Left ventricle myocardium superior (tissue), 1 donor: ENCODE data around the gene AUTS2. TPM values are rescaled to one million over a fixed set of nuclear protein-coding genes. Genes with fewer than 3 reads are reported as not detected.

ENCODE experiments used
- ATAC-seq: fragments of 200-7000 bp; cut with Tn5 transposase; one replicate; pipeline ENCODE4 v1.9.1; 2020; ENCODE audit warnings: mild to moderate bottlenecking, moderate library complexity
- DNase-seq: peaks from one replicate; pipeline ENCODE4 v3.0.0-alpha.2; 2020
- intact Hi-C: fragments of 100-400 bp; cut with micrococcal nuclease; formaldehyde crosslinking; loops from one replicate; pipeline ENCODE4 v1.11.0; 2022
- total RNA-seq: library from RNA; stranded (reverse); fragmentation: NEBNext Ultra II Directional; extraction: Animal tissue kit (Norgen Biotek cat#: 25700); gene quantifications from one replicate; pipeline ENCODE4 v1.2.1, GENCODE V29; 2021
- donor health status: DM: no; HTN: yes; CAD: no; lungs with severe emphysema.

The AUTS2 gene
- total RNA-seq, 1 donor from 2014 or later: 7.9 TPM

DNA sequence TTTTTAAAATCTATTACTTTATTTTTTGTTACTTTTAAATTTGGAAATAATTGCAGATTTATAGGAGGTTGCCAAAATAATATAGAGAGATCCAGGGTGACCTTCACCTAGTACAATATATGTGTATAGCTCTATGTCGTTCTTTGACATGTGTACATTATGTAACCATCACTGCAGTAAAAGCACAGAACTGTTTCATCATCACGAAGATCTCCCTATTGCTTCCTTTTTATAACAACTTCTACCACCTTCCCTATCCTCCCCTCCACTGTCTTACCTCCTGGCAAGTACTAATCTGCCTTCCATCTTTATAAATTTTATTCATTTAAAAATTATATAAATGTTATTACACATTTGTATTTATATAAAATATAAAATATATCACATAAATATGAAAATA lies 251.0 kb downstream of the AUTS2 start:
- intact Hi-C loops: no loop called here
- ATAC-seq (no peak), DNase-seq (no peak)

DNA sequence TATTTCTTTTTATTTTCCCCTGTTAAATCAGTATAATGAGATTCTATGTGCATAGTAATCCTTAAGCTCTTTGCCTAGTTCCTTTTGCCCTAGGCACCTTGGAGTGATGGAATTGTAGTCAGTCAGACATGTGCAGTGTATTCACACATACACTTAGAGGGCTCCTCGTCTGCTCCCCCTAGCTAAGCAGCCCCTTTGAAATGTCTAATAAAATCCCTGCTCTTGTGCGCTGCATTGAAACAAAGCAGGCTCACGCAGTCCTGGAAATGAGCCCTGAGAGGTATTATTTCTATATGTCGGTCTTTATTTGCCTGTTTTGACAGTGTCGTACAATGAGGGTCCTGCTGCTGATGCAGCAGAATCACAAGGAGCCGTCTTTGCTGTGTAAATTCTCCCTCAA lies 258.7 kb downstream of the AUTS2 start:
- intact Hi-C loops: no loop called here

DNA sequence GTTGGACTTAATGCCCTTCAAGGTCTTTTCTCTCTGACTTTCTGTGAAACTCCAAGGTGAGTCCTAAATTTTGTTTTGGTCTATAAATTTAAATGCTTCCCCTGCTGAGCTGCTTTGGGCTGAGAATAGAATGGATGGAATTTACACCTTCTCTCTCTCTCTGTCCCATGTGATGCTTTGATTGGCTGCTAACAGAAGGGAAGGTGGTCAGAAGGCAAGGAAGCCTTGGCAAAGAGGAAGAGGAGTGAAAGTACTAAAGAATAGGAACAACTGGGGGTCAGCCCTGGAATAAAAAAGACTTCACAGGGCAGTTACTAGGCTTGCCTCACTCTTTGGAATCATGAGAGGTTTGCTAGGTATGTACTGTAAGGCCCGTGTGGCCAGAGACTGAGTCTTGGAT lies 260.2 kb downstream of the AUTS2 start:
- ATAC-seq (no peak), DNase-seq (no peak)
- intact Hi-C loops: no loop called here

More for the DNA sequence above, 258.7 kb downstream of the AUTS2 start:
- no peak for ATAC-seq
- no peak for DNase-seq

DNA sequence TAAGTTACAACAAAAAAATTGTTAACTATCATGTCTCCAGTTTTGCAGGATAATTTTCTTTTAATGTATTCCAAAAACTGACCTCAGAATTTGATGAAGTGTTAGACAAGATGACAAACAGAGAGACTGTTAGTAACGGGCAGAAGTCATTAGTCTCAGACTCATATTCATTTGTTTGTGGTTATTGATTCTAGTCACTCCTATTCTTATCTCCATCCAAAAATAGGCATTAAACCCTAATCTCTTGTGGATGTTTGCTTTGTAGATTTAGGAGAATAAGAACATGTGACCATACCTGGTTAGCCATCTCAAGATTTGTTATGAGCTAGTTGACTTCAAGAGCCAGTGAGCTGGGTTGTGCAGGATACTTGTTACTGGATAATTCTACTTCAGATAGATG lies 261.1 kb downstream of the AUTS2 start:
- ATAC-seq: no peak
- intact Hi-C loops: no loop called here
- no peak for DNase-seq

DNA sequence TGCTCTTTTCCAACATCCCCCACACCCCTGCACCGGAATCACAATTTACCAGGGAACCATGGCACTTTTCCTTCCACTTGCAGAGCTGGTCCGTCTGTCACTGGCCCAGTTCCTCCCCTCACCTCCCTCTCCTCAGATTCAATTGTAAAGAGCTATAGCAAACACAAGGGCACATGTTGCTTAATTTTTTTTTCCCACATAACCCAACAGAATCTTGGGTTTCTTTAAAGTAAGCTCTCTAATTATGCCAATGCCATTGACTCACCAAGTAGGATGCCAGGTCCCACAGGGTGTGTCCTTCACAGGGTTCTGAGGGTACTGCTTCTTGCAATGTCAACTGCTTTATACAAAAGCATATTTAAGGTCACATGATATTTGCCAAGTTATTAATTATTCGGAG lies 262.2 kb downstream of the AUTS2 start:
- DNase-seq (no peak), ATAC-seq (no peak)
- intact Hi-C loops: no loop called here

DNA sequence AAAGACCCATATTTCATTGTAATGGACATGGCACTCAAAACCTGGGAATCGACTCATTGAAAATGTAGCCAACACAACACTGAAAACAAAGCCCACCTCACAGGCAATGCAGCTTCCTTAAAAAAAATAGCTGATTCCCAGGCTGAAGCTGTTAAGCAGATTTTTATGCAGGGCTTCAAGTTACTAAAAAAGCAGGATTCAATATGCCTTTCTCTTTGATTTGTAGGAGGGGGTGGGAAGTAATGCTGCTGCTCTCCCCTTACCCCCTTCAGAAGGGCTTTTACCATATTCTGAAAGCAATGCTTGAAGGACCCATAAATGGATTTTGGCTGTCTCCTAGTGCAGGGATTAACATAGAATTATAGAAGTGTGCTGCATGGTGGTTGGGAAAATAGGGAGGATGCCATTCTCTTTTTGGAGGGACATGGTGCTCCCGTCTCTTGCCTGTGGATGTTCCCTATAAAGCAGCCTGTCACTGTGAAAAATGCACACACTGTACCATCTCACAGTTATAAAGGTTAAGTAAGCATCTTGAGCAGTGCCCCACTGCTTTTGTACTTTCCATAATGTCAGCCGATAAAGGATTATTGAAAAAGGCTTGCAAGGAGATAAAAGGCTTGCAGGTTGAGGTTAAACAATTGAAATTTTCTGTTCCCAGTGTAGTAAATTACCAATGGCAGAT lies 262.8 kb downstream of the AUTS2 start:
- intact Hi-C loops: no loop called here

DNA sequence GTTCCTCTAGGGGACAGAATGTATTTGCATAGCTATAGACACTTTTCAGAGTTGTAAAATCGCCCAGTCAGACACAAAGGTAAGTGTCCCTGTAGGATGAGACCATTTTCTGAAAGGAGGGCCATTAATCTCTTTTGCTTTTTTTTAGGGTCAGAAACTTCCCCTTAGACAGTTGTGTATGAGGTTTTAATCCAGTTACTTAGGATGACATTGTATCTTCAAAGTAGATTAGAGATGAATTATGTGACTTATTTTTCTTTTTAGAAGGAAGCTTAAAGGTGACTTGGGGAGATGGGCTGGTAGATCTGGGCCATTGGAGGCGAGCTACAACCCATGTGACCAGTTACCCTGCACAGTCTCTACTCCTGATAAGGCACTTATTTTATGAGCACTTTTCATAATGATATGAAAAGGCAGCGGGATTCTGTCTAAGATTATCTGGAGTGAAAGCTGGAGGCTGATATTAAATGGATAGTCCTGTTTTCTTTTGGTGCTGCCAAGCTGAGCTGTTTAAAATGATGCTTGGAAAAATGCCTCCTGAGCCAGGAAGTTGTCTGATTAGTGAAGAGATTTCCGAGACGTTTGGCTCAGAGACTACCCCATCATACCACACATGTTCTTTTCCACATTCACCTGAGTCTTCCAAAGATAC lies 264.3 kb downstream of the AUTS2 start:
- ATAC-seq (no peak), DNase-seq (no peak)
- intact Hi-C loops: no loop called here

More for the DNA sequence above, 262.8 kb downstream of the AUTS2 start:
- DNase-seq: no peak
- ATAC-seq: no peak

DNA sequence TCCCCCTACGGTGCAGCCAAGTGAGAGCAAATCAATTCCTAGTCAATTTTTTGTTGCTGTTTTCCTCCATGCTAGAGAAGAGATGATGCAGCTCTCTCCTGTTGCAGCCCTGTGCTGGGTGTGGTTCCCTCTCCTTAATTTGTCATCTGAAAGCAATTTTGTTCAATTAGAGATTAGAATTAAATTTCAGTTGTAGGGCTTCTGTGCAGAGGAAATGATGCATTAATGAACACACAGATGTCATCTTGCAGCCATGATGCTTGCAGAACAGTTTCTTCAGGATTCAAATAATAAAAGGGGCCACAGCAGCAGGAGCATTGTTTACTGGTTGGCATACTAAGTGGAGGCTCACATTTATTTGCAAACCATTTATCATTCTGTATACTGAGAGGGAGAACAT lies 266.0 kb downstream of the AUTS2 start:
- intact Hi-C loops: no loop called here

DNA sequence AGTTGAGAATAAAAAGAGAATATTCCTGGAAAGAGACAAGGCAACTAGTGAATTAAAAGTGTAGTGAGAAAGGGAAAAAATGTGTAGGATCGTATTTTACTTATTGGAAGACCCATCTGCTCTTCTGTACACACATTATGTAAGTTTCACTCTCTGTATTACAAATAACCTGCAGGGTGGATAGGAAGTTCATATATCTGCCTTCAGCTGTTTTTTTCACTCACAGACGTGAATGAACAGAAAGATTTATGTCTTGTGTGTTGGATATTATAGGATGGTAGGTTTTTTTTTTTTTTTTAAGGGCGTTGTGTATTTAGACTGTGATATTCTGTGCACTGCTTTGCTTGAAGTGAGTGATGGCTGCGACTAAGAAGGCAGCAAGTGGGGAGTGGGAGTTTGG lies 266.5 kb downstream of the AUTS2 start:
- ATAC-seq: no peak
- intact Hi-C loops: no loop called here
- no peak for DNase-seq

More for the DNA sequence above, 266.0 kb downstream of the AUTS2 start:
- no peak for ATAC-seq
- no peak for DNase-seq

DNA sequence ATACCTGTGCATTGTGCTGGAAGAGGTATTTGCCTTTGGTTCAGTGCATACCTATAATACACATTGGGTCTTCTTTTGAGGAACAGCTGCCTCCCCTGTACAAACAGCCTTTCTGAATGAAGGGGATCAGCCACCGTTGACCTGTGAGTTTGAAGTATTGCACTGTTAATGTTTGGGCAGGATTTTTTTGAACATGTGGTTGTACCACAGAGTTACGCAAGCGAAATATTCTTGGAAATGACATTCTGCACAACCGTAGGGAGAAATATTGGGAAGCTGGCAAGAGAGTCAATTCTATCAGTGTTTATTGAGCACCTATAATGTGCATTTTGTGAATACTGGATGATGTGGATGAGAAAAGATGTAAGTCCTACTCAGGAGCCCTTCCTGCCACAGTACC lies 270.6 kb downstream of the AUTS2 start:
- DNase-seq: no peak

DNA sequence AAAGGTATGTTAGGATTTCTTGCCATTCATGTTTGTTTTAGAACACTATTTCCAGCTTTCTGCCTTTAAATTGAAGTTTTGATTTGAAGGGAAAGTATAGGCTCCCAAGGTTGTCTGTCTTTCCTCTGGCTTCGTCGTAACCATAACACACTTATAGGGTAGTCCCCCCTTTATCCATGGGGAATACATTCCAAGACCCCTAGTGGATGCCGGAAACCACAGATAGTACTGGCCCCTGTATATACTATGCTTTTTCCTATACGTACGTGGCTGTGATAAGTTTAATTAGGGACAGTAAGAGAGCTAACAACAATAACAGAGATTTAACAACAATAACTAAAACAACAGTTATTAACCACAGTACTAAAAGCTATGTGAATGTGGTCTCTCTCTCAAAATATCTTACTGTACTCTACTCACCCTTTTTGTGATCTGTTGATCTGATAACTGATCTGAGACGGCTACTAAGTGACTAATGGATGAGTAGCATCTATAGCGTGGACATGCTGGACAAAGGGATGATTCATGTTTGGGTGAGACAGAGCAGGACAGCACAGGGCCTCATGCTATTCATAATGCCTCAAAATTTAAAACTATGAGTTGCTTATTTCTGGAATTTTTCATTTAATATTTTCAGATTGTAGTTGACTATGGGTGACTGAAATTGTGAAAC lies 273.1 kb downstream of the AUTS2 start:
- peak; percentile 39 for ATAC-seq
- intact Hi-C loops: no loop called here
- DNase-seq: no peak

More for the DNA sequence above, 270.6 kb downstream of the AUTS2 start:
- no peak for ATAC-seq
- intact Hi-C loops: no loop called here

DNA sequence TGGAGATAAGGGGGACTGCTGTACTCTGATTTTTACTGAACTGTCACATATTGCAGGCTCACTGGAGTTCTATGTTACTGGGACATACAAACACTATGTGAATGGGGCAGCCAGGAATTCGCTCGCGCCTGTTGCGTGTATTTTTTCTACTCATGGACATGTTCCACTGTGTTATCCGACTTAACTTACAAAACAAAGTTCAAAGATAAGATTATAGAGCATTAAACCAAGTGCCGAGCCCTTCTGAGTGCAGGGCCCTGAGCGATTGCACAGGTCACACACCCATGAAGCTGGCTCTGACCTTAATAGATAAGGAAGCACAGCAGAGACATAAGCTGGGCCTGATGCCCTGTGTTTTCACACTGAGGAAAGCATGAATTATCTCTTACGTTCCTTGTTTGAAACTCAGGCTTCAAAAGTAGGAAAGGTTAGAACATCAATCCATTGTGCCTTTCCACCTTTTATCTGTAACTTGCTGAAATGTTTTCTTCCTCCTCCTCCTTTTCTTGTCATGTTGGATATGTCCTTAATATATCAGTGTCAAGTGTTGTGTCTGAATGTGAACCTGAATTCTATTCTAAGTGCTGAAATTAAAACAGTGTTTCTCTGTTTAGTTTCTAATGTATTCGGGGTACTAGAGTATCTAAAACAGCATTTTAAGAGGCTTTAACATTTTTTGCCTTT lies 273.8 kb downstream of the AUTS2 start:
- DNase-seq (peak; percentile 32), ATAC-seq (peak; percentile 92)
- intact Hi-C loops: no loop called here

DNA sequence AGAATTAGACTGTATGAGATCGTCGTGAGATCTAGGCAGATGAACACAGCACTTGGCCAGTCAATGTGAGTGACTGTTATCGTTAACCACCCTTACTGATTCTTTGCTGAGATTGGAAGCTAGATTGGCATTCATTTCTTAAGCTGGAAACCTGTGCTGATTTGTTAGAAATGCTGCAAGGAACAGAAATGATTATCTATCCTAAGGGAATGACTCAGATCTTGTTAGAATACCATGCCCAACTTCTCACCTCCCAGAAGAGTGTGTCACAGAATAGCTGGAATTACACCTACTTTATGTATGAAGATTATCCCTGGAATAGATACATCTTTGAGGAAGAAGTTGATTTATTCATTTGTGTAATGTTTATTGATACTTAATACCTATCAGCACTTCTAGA lies 275.2 kb downstream of the AUTS2 start:
- intact Hi-C loops: no loop called here
- no peak for DNase-seq
- ATAC-seq: no peak

DNA sequence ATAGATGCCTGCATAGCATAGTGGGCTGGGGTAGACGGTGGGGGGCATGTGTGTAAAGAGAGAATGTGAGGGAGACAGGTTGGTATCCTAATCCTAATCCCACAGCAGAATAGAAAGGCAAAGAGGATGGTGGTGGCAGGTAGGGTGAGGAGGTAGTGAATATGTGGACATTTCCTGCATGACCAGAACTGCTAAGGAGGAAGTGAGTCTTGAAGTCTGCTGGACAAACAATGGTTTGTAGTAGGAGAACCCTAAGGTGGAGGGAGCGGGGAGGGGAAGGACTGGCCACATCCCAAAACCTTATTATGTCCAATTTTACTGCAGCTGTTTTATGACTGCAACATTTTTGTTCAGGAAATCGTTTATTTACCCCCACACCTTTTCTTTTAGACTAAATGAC lies 279.7 kb downstream of the AUTS2 start:
- no peak for ATAC-seq
- no peak for DNase-seq
- intact Hi-C loops: no loop called here

DNA sequence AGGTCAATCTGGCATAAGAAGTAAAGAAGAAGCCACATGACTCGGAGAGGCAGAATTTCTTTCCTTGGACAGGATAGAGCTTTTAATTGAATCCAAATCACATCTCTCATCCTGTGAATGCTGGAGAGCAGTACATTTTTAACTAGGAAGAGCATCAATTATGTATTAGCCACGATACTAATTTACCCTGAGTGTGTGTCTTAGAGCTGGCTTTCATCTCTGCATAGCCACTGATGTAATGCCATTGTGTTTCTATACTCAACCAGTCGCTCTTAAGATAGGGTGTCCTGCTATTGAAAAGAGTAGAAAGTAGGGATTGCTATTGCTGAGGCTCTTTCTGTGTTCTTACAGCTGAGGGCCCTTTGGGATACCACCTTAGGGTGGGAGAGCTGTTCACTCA lies 280.3 kb downstream of the AUTS2 start:
- ATAC-seq: no peak

DNA sequence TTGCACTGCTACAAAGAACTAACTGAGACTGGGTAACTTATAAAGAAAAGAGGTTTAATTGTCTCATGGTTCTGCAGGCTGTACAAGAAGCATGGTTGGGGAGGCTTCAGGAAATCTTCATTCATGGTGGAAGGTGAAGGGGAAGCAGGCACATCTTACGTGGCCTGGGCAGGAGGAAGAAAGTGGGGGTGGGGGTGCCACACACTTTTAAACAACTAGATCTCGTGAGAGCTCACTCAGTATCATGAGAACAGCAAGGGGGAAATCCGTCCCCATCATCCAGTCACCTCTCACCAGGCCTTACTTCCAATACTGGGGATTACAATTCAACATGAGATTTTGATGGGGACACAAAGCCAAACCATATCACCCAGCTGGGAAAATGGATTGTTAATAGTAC lies 281.7 kb downstream of the AUTS2 start:
- intact Hi-C loops: no loop called here
- DNase-seq (no peak), ATAC-seq (no peak)

More for the DNA sequence above, 280.3 kb downstream of the AUTS2 start:
- intact Hi-C loops: no loop called here
- DNase-seq: no peak

DNA sequence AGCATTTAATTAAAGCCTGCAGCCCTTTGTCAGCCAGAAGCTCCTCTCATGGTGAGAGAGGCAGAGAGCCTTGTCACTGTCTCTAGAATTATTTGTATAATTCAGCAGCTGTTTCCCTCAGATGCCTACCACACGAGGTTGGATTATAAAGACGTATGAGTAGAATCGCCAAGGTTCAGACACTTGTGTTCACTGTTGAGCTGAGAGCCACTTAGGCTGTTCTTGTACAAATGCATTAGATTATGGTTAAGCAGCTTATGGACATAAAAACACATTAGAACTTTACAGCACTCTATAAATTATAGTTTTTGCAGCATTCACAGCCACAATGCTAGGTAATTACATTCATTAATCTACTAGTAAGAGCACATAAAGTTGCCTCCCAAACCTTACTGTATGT lies 282.6 kb downstream of the AUTS2 start:
- intact Hi-C loops: no loop called here
- no peak for DNase-seq
- ATAC-seq: no peak

DNA sequence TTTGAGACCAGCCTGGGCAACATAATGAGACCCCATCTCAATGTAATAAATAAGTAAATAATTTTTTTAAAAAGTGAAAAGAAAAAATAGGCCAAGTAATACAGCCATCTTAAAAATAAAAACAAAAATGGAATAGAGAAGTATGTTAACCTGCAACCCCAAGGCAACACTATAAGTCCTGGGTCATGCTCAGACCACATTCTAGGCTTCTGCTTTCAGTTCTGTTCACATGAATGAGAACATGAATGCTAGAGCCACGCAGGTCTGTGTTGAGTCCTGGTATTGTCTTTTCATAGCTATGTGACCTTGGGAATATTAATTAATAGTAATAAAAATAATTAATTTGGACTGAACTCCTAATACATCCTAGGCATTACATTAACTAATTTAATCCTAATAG lies 284.0 kb downstream of the AUTS2 start:
- DNase-seq: no peak
- no peak for ATAC-seq
- intact Hi-C loops: no loop called here

DNA sequence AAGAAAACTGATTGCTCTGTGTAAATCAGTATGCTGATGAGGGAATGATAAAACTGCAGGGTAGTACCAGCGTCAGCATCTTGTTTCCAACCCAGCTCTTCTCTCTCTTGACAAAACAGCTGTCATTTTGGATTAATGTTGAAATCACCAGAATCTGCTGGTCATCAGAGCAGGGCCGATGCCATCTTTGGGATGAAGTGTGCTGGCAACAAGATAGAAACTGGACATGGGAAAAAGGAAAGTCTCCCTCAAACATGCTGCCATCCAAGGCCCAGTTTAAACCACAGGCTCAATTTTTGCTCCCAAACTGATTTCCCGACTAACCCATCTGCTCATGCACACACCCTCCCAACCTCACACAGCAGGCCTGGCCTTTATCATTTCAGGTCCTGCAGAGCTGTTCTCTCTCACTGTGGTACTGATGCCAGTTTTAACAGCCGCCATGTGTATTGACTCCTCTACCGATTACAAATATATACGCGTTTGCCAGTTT lies 285.2 kb downstream of the AUTS2 start:
- no peak for DNase-seq
- intact Hi-C loops: no loop called here

DNA sequence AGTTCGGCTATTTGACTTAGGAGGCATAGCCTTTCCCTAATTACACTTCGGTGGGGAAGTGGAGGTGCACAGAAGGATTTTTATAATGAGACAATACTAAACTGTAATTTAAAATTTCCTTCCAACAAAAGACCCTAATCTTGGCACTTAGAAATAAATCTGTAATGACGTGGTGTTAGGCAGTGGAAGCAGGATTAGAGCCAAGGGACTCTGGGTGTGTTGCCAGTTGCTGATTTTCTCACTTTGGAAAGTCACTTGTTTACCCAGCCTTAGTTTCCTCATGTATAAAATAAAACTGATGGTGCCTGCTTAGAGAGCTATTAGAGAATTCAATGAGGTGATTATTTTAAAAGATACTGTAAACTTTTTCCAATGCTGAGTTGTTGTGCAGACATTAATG lies 287.2 kb downstream of the AUTS2 start:
- intact Hi-C loops: no loop called here
- ATAC-seq (no peak), DNase-seq (no peak)

More for the DNA sequence above, 285.2 kb downstream of the AUTS2 start:
- no peak for ATAC-seq
